HG02938 (cell line): ENCODE data around the gene PEPD.

Source experiments
- ATAC-seq: cut with Tn5 transposase; IDR thresholded peaks from one replicate; pipeline ENCODE4 v1.9.1; 2021; ENCODE audit warnings: mild to moderate bottlenecking, moderate library complexity; ENCODE audit not compliant: unreplicated experiment

Gene PEPD

DNA sequence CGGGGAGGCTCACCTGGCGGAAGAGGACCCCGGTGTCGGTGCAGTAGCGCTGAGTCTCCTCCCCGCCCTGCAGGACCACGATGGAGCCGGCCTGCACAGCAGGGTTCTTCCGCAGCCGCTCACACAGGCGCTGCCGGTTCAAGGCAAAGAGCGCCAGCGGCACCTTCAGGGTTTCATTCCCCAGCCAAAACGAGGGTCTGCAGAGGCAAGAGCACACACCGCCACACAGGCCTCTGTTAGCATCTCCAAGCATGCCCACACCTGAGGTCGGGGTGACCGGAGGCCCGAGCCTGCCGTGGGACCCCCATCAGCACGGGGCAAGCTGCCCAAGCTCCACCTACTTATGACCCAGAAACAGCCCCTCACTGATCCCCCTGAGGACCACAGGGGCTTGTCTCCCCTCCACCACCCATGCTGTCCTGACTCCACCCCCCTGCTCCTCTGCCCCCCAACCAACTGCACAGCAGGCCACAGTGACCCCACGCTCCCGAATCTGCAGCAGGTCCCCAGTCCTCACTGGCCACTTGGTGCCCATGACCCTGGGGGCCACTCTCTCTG, 8.9 kb downstream of the PEPD start:
- no peak for ATAC-seq

DNA sequence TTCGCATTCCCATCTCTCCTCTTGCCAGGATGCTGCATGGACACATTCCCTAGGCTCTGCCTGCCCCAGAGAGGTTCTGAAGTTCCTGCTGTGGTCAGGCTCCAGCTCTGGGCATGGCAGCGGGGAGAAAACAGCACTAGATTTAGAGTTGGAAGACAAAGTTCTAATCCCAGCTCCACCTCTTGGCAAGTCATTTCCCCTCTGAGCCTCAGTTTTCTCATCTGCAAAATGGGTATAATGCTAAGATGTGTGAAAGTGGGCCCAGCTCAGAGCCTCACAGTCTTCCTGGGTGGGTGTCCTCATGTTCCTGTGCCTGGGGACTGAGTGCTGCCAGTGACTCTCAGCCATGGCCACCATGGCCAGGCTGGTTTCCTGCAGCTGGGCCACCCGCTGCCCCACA, 9.6 kb downstream of the PEPD start:
- ATAC-seq: no peak

DNA sequence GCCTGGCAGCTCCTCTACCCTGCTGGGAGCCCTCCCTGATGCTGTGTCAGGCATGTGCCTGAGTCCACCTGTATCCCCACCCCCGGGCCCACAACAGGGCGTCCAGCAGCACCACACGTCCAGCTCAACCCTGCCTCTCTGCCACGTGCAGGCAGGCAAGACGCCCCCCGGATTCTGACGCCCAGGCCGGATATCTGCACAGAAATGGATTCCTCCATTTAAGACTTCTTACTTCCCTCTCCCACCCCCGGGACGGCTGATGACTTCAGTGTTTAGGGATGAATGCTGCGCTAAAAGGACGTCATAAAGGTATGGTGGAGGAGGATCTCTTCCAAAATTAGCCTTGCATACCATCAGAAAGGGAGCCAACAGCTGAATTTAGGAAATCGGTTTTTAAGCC, 10.2 kb downstream of the PEPD start:
- no peak for ATAC-seq

DNA sequence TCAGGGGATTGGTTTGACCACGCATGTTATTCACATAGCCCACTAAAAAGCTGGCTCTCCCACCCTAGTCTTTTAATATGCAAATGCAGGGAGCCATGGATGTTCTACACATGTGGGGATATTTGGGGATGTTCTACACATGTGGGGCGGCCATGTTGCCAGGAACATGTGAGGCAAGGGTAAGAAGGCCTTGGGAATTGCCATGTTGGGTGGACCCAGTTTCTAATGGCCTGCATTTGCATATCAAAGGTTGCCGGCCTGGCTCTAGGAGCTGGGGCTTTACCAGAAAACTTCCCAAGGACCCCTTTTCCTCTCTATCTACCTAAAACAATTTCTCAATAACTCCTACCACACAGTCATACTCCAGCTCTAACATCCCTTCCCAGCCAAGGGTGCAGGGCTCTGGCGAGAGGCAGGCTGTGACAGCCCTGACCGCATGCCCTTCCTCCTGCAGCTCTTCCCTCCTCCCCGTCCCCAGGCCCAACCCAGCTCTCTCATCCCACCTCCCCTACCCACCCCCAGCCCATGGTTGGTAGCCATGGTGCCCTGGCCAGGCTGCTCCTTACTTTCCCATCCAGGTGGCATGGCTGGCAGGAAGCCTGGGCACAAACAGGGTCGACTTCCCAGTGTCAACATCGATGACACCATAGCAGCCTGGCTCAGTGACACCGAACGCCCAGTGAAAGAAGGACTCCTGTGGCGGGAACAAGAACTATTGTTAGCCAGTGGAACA, 11.0 kb downstream of the PEPD start:
- ATAC-seq: no peak

DNA sequence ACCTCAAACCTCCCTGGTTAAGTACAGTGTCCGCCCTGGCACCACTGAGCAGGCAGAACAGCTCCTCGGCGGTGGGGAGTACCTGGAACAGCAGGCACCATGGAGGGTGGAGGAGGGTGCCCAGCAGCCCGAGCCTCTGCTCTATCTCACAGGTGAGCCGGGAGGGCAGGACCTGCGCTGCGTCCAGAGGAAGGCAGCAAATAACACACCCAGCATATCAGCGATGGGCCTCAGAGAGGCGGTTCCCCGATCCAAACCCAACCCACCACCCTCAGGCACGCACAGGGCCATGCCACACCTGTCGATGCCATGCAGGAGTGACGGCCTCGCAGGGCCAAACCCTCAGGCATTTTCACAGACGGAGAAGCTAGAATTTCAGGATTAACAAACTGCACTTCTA, 11.8 kb downstream of the PEPD start:
- no peak for ATAC-seq

DNA sequence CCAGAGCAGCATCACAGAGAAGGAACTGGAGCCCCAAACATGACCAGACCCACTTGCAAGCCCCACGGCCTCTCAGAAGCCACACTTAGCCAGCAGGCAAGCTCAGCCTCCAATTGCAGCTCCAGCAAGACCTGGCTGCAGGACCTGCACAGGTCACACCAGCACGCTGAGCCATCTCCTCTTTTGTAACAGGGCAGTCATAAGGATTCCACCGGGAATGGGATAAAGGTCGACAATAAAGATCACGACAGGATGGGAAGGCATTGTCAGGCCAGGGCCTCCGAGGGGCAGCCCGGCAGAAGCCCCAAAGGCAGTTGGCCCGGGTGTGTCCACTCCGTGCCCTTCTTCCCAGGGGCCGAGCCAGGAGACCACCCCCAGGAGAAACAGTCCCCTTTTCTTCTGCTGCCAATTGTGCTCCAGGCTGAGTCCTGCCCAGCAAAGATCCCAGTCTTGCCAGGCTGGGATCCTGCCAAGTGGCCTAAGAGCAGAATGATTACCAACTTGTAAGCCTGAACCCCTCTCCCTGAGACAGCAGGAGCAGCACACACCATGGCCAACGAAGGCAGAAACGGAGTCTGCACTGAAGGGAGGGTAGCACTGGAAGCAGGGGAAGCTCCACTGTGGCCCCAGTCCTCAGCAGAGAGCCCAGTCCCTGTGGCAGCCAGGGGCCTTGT, 12.5 kb downstream of the PEPD start:
- no peak for ATAC-seq

DNA sequence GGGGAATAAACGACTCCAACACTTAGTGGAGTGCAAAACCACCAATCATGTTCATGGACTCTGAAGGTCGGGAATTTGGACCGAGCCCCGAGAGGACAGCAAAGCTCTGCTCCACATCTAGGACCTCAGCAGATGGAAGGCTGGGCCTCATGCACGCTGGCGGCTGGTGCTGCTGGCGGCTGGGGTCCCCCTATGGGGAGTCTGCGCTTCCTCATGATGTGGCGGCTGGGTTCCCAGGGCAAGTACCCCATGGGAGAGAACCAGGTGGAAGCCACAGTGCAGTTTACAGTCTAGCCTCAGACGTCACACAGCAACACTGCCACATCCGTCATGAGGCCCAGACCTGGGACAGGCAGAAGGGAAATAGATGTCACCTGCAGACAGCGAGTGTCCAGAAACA, 13.2 kb downstream of the PEPD start:
- ATAC-seq: no peak

DNA sequence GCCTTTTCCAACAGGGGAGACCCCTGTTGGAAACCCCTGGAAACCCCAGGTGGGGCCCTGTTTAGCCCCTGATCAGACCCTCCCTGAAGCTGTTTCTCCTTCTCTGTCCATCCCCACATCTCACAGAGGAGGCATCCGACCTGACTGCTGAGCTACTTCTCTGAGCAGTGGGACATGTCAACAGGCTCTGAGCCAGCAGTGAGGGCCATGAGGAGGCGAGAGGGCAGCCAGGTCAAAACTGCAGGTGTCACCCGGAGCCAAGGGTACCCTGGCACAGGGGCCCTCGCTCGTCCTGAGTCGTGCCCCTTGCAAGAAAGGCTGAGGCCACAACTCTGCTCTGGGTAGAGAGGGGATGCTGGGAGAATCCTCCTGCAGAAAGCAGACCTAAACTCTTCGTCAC, 13.6 kb downstream of the PEPD start:
- ATAC-seq: no peak

DNA sequence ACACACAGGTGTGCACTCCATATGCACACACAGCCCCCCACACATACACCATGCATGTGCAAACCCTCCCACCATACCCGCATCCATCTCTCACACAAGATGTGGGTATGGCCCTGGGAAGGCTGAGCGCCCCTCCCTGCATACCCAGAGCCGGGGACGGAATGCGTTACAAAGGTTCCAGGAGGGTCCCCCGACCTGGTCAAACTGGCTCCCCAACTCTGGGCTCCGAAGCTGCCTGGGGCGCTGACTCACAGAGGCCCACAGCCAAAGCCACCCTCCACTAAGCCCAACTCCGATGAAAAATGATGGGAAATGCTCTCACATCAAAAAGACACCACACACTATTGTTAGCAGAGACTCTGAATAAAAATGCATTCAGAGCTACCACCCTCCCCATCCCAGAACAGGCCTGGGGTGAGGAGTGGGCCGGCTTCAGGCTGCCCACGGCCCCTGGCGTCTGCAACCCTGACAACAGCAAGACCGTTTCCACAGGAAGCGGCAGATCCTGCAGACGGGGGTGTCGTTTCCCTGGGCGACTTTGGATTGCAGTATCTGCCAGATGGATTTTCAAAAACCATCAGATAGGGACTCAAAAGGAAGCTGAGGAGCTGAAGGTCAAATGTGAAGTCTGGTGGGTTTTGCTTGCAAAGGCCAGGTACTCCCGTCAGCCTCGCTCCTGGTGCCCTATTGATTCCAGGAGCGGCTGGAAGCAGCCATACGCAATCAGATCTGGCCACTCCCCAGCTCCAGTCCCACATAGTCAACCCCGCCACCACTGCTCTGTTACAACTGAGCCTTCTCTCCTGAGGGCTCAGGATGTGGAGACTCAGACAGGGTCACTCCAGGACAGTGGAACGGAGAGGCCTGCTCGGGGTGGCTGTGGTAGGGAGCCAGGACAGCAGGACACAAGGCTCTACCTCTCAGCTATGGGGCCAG, 14.3 kb downstream of the PEPD start:
- ATAC-seq: no peak

DNA sequence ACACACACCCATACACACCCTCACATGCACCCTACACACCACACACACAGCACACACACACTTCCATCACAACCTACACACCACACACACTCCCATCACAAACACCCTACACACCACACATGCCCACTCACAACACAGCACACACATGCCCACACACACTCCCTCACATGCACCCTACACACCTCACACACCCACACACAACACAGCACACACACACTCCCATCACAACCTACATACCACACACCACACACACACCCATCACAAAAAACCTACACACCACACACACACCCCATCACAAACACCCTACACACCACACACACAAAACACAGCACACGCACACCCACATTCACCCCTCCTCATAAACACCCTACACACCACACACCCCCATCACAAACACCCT, 15.1 kb downstream of the PEPD start:
- ATAC-seq: no peak

DNA sequence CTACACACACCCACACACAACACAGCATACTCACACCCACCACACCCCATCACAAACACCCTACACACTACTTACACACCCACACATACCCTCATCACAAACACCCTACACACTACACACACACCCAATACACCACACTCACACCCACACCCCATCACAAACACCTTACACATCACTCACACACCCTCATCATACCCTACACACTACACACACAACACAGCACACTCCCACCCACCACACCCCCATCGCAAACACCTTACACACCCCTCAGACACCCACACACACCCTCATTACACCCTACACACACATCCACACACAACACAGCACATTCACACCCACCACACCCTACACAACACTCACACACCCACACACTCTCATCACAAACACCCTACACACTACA, 15.8 kb downstream of the PEPD start:
- no peak for ATAC-seq

DNA sequence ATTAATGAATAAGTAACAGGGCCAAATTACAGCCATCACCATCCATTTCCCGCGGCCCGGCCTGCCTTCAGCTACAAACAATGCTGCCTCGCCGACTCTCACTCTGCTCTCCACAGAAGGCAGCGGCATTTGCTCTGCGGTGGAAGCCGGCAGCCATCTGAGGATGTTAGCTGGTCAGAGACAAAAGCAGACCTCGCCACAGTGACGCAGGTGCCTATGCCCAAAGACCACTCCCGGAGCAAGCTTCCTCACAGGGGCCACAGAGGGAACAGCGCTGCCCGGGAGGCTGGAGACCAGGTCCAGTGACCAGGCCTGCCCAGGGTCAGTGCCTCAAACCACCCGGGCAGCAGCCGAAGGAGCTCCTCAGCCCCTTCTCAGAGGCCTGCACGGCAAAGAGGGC, 16.4 kb downstream of the PEPD start:
- no peak for ATAC-seq

DNA sequence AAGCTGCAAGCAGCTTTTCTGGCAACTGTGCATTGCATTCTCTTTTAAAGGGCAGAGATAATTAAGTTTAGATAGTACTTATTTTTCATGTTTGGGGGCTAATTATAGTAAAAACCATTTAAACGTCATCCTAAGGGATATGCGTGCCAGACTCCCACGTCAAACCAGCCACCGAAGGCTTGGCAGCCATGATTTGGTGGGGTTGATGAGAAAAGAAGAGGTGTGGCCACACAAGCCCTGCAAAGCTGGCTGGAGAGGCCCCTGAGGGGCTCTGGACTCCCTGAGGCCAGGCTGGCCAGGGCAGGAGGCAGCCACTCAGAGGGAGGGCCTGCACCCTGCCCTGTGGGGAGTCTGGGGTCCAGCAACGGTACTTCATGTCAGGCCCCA, 17.5 kb downstream of the PEPD start:
- no peak for ATAC-seq

DNA sequence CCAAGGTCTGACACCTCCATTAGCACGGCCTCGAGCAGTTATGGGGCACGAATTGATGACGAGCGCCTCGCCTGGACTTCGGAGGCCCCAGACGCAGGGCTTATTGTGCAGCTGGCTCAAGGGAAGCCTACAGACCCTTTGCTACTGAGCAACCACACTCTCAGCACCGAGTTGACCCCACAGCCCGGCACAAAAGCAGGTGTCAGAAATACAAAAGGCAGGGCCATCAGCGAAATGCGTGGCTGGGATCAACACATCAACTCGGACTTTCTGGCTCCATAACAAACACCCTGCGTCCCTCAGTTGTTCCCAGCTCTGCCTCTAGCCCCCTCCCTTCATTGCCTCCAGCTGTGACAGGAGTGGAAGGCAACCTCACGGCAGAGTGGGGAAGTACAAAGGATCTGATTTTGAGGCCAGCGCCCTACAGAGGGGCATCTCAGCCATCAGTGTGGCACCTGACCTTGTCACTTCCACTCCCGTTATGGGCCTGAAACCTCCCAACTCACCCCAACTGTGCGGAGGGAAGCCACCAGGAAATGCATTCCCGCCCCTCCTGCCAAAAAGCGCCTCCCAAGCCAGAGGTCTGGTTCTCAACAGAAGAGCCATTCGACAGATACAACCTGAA, 18.0 kb downstream of the PEPD start:
- no peak for ATAC-seq

DNA sequence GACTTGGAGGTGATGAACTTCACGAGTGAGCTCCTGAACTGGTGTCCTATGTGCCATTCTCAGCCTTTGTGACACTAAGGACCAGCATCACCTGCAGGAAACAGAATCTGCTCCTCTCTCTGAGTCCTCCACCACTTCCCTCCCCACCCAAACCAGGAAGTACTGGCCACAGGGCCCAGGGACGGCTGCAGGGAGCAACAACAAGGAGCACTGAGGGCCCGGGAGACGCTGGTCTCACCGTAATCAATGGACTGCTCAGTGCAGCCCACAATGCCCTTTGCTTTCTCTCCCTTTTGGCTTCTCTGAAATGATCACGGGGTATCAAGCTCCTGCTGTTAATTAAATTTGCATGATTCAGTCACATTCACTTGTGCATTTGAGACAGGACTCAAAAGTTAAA, 18.6 kb downstream of the PEPD start:
- no peak for ATAC-seq

DNA sequence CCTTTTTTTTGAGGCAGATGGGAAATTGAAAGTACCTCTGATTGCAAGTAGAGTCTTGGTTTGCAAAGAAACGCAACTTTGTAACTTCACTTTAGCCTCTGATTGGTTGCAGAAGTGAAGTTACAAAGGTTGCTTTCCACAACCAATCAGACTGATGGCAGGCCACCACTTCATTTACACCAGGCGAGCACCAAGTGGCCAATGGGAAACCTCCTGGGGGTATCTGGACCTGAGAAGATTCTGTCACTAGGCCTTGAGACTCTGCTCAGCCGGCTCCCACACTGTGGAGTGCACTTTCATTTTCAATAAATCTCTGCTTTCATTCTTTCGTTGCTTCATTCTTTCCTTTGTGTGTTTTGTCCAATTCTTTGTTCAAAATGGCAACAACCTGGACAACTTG, 19.1 kb downstream of the PEPD start:
- no peak for ATAC-seq

DNA sequence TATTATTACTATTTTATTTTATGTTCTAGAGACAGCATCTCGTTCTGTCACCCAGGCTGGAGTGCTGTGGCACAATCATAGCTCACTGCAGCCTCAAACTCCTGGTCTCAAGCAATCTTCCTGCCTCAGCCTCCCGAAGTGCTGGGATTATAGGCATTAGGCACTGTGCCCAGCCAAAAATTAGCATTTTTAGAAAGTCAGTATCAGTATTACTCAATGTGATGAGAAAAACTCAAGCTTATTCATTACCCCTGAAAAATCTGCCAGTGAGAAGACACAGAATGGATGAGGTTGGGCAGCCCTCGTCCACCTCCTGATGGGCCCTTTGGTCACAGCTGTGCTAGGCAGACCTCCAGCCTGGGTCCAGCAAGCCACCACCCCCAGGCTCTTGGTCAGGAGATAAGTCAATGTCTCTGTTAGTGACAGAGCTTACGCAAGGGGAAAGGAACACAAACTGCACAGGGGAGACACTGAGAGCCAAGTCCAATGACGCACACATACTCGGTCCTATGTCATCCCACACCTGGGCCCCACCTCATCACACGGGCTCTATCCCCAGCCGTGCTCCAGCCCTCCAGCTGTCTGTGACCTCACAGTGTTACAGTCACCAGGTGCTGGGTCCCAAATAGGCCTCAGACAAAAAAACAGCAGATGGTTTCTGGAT, 19.8 kb downstream of the PEPD start:
- ATAC-seq: no peak

DNA sequence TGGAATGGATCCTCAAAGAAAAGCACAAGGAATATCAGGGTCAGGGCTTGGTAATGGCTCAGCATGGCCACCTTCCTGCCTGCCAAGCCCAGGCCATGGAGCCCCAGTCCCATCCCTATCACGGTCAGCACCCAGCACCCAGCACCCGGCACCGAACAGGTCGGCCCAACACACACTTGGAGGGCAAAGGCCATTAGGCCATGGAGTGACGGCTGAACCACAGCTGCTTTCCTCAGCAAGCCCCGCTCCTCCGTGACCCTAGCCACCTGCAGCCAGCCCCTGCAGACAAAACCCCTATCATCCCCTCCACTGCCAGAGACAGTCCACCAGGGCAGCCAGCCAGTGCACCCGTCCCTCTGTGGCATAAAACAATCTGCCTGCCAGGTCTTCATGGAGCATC, 20.6 kb downstream of the PEPD start:
- ATAC-seq: no peak

DNA sequence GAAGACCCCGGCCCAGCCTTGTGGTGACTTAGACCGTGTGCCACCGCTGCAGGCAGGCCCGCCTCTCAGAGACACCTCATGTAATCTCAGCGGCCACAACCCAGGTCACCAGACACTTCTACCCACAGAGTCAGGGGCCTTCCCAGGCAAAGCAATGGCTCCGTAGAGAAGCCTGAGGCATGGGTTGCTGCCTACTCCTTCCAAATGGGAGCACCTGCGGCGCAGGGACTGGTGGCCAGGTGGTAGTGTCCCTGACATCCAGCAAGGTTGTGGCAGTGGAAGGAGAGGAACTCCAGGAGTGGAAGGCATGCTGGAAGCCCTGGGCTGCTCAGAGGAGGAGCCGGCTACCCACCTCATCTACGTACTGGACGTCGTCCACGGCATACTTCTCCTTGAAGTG, 21.0 kb downstream of the PEPD start:
- no peak for ATAC-seq

DNA sequence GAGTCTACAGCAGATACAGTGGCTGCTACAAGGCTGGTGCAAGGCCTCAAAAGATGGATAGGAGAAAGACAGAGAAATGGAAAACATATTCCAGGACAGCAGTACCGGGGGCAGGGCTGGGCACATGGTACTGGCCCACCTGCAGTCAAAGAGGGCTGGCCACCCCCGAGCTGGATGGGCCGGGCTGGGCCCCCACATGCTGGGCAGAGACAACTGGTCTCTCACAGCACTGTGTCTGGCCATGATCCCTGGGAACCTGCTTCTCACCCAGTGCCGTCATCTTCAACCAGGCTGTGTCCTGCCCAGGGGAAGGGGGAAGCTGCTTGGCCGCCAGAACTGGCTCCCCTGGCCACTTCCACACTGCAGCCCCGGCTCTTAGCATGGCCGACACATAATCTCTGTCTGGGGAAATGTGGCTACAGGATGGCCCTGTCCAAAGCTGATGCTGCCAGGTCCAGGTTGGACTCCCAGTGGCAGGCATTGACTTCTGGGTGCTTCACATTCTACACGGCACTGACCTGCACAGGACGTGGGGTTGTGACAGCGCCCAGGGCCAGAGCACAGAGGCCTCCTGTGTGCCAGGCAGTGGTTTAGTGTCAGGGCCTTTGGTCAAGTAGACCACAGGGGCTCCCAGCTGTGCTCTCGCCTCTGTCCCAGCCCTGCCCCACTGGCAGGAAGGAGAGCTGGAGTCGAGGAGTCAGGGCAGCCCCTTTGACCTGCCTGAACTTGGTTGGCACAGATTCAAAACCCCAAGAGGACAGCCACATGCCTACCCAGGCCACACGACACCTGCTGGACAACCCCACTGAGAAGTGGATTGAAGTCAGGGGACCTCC, 21.7 kb downstream of the PEPD start:
- ATAC-seq: no peak
